RWPE1 (cell line): ENCODE results near the gene ROR2.

Source experiments
- CTCF ChIA-PET: fragments of 350-600 bp; sonication (Branson Sonifier 250); formaldehyde crosslinking; extraction: SDS; loops from one replicate; lab custom pipeline; 2021; lab: Yijun Ruan, JAX
- POLR2A ChIA-PET: fragments of 400-600 bp; formaldehyde crosslinking; extraction: SDS; loops from one replicate; lab custom pipeline; 2020; ENCODE audit warnings: antibody characterized with exemption; ENCODE audit not compliant: low non-redundant PET; lab: Yijun Ruan, JAX
- DNase-seq: peaks from one replicate; pipeline ENCODE4 v3.0.0; 2012; ENCODE audit warnings: low spot score
- H3K27ac ChIP-seq: fragments of 450-650 bp; 2 replicates; pipeline ENCODE4 v1.5.1; 2017
- CTCF ChIP-seq: fragments of 450-650 bp; conservative IDR thresholded peaks from 2 replicates; pipeline ENCODE4 v1.5.1; 2017; ENCODE audit warnings: low read depth, mild to moderate bottlenecking

Gene ROR2

GRCh38 chr9:91840469-91840868, 109.6 kb downstream of the ROR2 start:
- CTCF ChIA-PET: no interaction called here
- no peak for DNase-seq
- POLR2A ChIA-PET: no interaction called here
- TF ChIP-seq CTCF: no peak
- H3K27ac ChIP-seq: no peak overlapping the region

GRCh38 chr9:91839926-91840465, 110.0 kb downstream of the ROR2 start:
- POLR2A ChIA-PET: no interaction called here
- no peak overlapping the region for H3K27ac ChIP-seq
- DNase-seq: no peak
- TF ChIP-seq CTCF: no peak
- CTCF ChIA-PET: no interaction called here

GRCh38 chr9:91837981-91838731, 111.9 kb downstream of the ROR2 start:
- POLR2A ChIA-PET: interaction anchor here (0.6 kb wide), 2 partner anchors 48 to 1315 kb away, joined by 3 to 4 read pairs; no protein-coding TSS in a partner anchor

GRCh38 chr9:91836515-91836914, 113.5 kb downstream of the ROR2 start:
- no peak overlapping the region for H3K27ac ChIP-seq
- ChIA-PET POLR2A (no interaction called here), CTCF (interaction anchor here (0.6 to 2.5 kb wide), 4 partner anchors 12 to 1557 kb away, joined by 3 to 9 read pairs (median 3); partner anchors contain the start of gene ROR2)
- no peak for TF ChIP-seq CTCF
- no peak for DNase-seq

More at GRCh38 chr9:91837981-91838731, 111.9 kb downstream of the ROR2 start:
- CTCF ChIA-PET: interaction anchor here (0.6 to 2.5 kb wide), 4 partner anchors 80 to 1034 kb away, joined by 3 to 9 read pairs (median 4); partner anchors contain the start of gene ROR2
- H3K27ac ChIP-seq: peak overlapping the region; percentile 32
- no peak for TF ChIP-seq CTCF
- peak; percentile 94 for DNase-seq

GRCh38 chr9:91835632-91836031, 114.4 kb downstream of the ROR2 start:
- DNase-seq: no peak
- no peak for TF ChIP-seq CTCF
- POLR2A ChIA-PET: no interaction called here
- H3K27ac ChIP-seq: no peak overlapping the region
- CTCF ChIA-PET: interaction anchor here (0.6 kb wide), 2 partner anchors 109 to 1855 kb away, joined by 3 to 4 read pairs; no protein-coding TSS in a partner anchor

- no peak overlapping the region for H3K27ac ChIP-seq
- CTCF ChIA-PET: interaction anchor here (0.6 kb wide), 1 partner anchor 33 kb away, joined by 3 read pairs; no protein-coding TSS in a partner anchor
- no peak for TF ChIP-seq CTCF
- POLR2A ChIA-PET: no interaction called here
- no peak for DNase-seq
These were observed 114.8 kb downstream of the ROR2 start for GRCh38 chr9:91835216-91835615.
